HCT116 (cell line): ENCODE results near the gene CNNM4. TPM values are rescaled to one million over a fixed set of nuclear protein-coding genes. Genes with fewer than 3 reads are reported as not detected.

Experiments used
- ATAC-seq: fragments of 200-7000 bp; cut with Tn5 transposase; 2 replicates; pipeline ENCODE4 v1.9.1; 2020; ENCODE audit warnings: mild to moderate bottlenecking, moderate library complexity
- BruUV-seq: library from RNA; stranded (reverse); fragments of 400-500 nt; replicated peaks from 2 replicates; lab custom pipeline; 2021; lab: Mats Ljungman, UMichigan
- CTCF ChIA-PET: fragments of 300-600 bp; sonication (Branson Sonifier 250); formaldehyde crosslinking; loops from one replicate; lab custom pipeline; 2021; ENCODE audit warnings: antibody characterized with exemption; lab: Charles Lee
- POLR2A ChIA-PET: fragments of 300-600, 350-600 bp; sonication (Branson Sonifier 250); formaldehyde crosslinking; loops from one replicate; lab custom pipeline; 2021; ENCODE audit warnings: antibody characterized with exemption; lab: Charles Lee
- RAD21 ChIA-PET, 2 experiments: fragments of 300-600 bp; sonication (Branson Sonifier 250); formaldehyde crosslinking; loops; one replicate each; lab custom pipeline; 2023; ENCODE audit warnings: low total read pairs in 2 of 2; ENCODE audit not compliant: uncharacterized antibody in 2 of 2, unreplicated experiment in 2 of 2, low non-redundant PET in 1 of 2; lab: Charles Lee
- DNase-seq: peaks from one replicate; pipeline ENCODE4 v3.0.0-alpha.2; 2010; ENCODE audit warnings: low read depth, low spot score
- H2AFZ ChIP-seq: fragments of 200-600 bp; shearing (Covaris generic), sonication (generic); 2 replicates; pipeline ENCODE4 v1.6.1; 2017; ENCODE audit warnings: low read depth, mixed run types, mixed read lengths, antibody characterized with exemption, low read length; ENCODE audit not compliant: poor library complexity, severe bottlenecking
- H3K27ac ChIP-seq: 2 replicates; pipeline ENCODE4 v1.5.1; 2012; ENCODE audit warnings: low read depth, low read length
- H3K27me3 ChIP-seq: fragments of 200-600 bp; sonication (generic); 2 replicates; pipeline ENCODE4 v1.6.1; 2016; ENCODE audit warnings: mixed run types, low read length, mixed read lengths; ENCODE audit not compliant: insufficient read depth
- H3K36me3 ChIP-seq, 2 experiments: fragments of 200-500 bp in 1 of 2; fragments of 200-600 bp in 1 of 2; sonication (Bioruptor generic) in 1 of 2; sonication (generic) in 1 of 2; 2 replicates each; pipeline versions ENCODE4 v1.5.1 to v1.6.1; 2014 to 2016; ENCODE audit warnings: low read length in 2 of 2, inconsistent platforms in 1 of 2, mixed read lengths in 1 of 2, mixed run types in 1 of 2; ENCODE audit not compliant: insufficient read depth in 2 of 2, control insufficient read depth in 1 of 2
- H3K4me1 ChIP-seq, 2 experiments: fragments of 200-600 bp in 1 of 2; sonication (generic) in 1 of 2; 2 replicates each; pipeline versions ENCODE4 v1.5.1 to v1.6.1; 2012 to 2017; ENCODE audit warnings: low read length in 2 of 2, inconsistent platforms in 1 of 2, mild to moderate bottlenecking in 1 of 2, mixed read lengths in 1 of 2, mixed run types in 1 of 2, moderate library complexity in 1 of 2; ENCODE audit not compliant: insufficient read depth in 2 of 2, control insufficient read depth in 1 of 2
- H3K4me2 ChIP-seq: fragments of 200-600 bp; sonication (generic); 2 replicates; pipeline ENCODE4 v1.6.1; 2017; ENCODE audit warnings: mixed run types, low read length, mixed read lengths
- H3K4me3 ChIP-seq, 2 experiments: fragments of 200-600 bp in 1 of 2; sonication (generic) in 1 of 2; replicated peaks in 1 of 2; 2 replicates each; pipeline ENCODE4 v1.5.1; 2011 to 2016; ENCODE audit warnings: low read length in 2 of 2, control low read depth in 1 of 2, low read depth in 1 of 2, mild to moderate bottlenecking in 1 of 2, mixed read lengths in 1 of 2, mixed run types in 1 of 2
- H3K79me2 ChIP-seq: fragments of 200-600 bp; sonication (generic); 2 replicates; pipeline ENCODE4 v1.6.1; 2017; ENCODE audit warnings: mild to moderate bottlenecking, mixed run types, low read length, moderate library complexity, mixed read lengths; ENCODE audit not compliant: insufficient read depth
- H3K9ac ChIP-seq: fragments of 200-600 bp; sonication (generic); 2 replicates; pipeline ENCODE4 v1.6.1; 2016; ENCODE audit warnings: low read length, mixed read lengths
- H3K9me2 ChIP-seq: fragments of 200-600 bp; sonication (generic), shearing (Covaris generic); 2 replicates; pipeline ENCODE4 v1.6.1; 2017; ENCODE audit warnings: mixed run types, mild to moderate bottlenecking, moderate library complexity; ENCODE audit not compliant: insufficient read depth
- H3K9me3 ChIP-seq, 2 experiments: fragments of 200-500 bp in 1 of 2; fragments of 200-600 bp in 1 of 2; sonication (Bioruptor generic) in 1 of 2; sonication (generic) in 1 of 2; 2 replicates each; pipeline ENCODE4 v1.6.1; 2014 to 2017; ENCODE audit warnings: low read length in 2 of 2, mixed read lengths in 2 of 2, inconsistent platforms in 1 of 2, low read depth in 1 of 2, mild to moderate bottlenecking in 1 of 2, mixed run types in 1 of 2, moderate library complexity in 1 of 2; ENCODE audit not compliant: control insufficient read depth in 1 of 2, insufficient read depth in 1 of 2
- H4K20me1 ChIP-seq: fragments of 200-600 bp; sonication (generic), shearing (Covaris generic); 2 replicates; pipeline ENCODE4 v1.6.1; 2017; ENCODE audit warnings: mixed run types, mild to moderate bottlenecking, moderate library complexity; ENCODE audit not compliant: insufficient read depth
- ATF3 ChIP-seq: IDR thresholded peaks from 2 replicates; pipeline ENCODE4 v1.6.1; 2012
- CBX3 ChIP-seq: IDR thresholded peaks from 2 replicates; pipeline ENCODE4 v1.6.1; 2012; ENCODE audit warnings: low read depth
- CEBPB ChIP-seq: IDR thresholded peaks from 2 replicates; pipeline ENCODE4 v1.6.1; 2012; ENCODE audit warnings: low read depth
- EGR1 ChIP-seq: IDR thresholded peaks from 2 replicates; pipeline ENCODE4 v1.6.1; 2012; ENCODE audit warnings: low read depth
- ELF1 ChIP-seq: IDR thresholded peaks from 2 replicates; pipeline ENCODE4 v1.6.1; 2012; ENCODE audit warnings: low read depth, borderline replicate concordance
- EZH2 ChIP-seq: fragments of 200-600 bp; sonication (generic); IDR thresholded peaks from 2 replicates; pipeline ENCODE4 v1.6.1; 2017; ENCODE audit warnings: antibody characterized with exemption, mixed run types
- EZH2phosphoT487 ChIP-seq: fragments of 200-600 bp; IDR thresholded peaks from 2 replicates; pipeline ENCODE4 v1.6.1; 2018; ENCODE audit warnings: antibody characterized with exemption, borderline replicate concordance
- FOSL1 ChIP-seq: IDR thresholded peaks from 2 replicates; pipeline ENCODE4 v1.6.1; 2012; ENCODE audit warnings: low read depth
- JUND ChIP-seq: IDR thresholded peaks from 2 replicates; pipeline ENCODE4 v1.6.1; 2012
- MAX ChIP-seq: IDR thresholded peaks from 2 replicates; pipeline ENCODE4 v1.6.1; 2012
- POLR2A ChIP-seq: IDR thresholded peaks from 2 replicates; pipeline ENCODE4 v1.7.0; 2011; ENCODE audit warnings: borderline replicate concordance; ENCODE audit not compliant: insufficient read depth, insufficient read length; ENCODE audit errors: extremely low read depth
- RAD21 ChIP-seq: IDR thresholded peaks from 2 replicates; pipeline ENCODE4 v1.6.1; 2012; ENCODE audit warnings: low read depth, mild to moderate bottlenecking
- SIN3A ChIP-seq: IDR thresholded peaks from 2 replicates; pipeline ENCODE4 v1.6.1; 2012; ENCODE audit warnings: low read depth
- SP1 ChIP-seq: IDR thresholded peaks from 2 replicates; pipeline ENCODE4 v1.6.1; 2012; ENCODE audit warnings: low read depth
- SRF ChIP-seq: IDR thresholded peaks from 2 replicates; pipeline ENCODE4 v1.6.1; 2012; ENCODE audit warnings: low read depth
- TCF7L2 ChIP-seq: IDR thresholded peaks from 2 replicates; pipeline ENCODE4 v1.7.0; 2011; ENCODE audit warnings: borderline replicate concordance, inconsistent platforms; ENCODE audit not compliant: insufficient read depth, insufficient read length; ENCODE audit errors: extremely low read depth
- ZFX ChIP-seq: fragments of 450-650 bp; IDR thresholded peaks from 2 replicates; pipeline ENCODE4 v1.6.1; 2017
- ZNF274 ChIP-seq: fragments of 200-500 bp; sonication (Bioruptor generic); IDR thresholded peaks from 2 replicates; pipeline ENCODE4 v1.6.1; 2014; ENCODE audit warnings: mild to moderate bottlenecking, low read depth, low read length, inconsistent platforms
- intact Hi-C: fragments of 100-400 bp; cut with micrococcal nuclease; formaldehyde crosslinking; loops from 2 replicates; pipeline ENCODE4 v1.10.0; 2022
- total RNA-seq: library from RNA; stranded (reverse); gene quantifications from one replicate; pipeline ENCODE4 v1.2.1, GENCODE V29; 2021; ENCODE audit not compliant: unreplicated experiment

Gene CNNM4
- total RNA-seq, 1 experiment from 2014 or later = 7.9 TPM

GRCh38 chr2:96839293-96839874 lies 78.7 kb downstream of the CNNM4 start:
- H3K4me3 ChIP-seq = no peak overlapping the region
- ATAC-seq = peak; percentile 28; the same call in 1 of the 2 replicates
- H3K9me2 ChIP-seq = no peaks in the 10 kb centered on the region
- DNase-seq = no peak
- intact Hi-C loops = no loop called here
- BruUV-seq = no TSS peak
- no peaks in the 10 kb centered on the region for H3K4me1 ChIP-seq
- ChIA-PET CTCF (no interaction called here), POLR2A (no interaction called here), RAD21 (no interaction called here)
- no peaks in the 10 kb centered on the region for H4K20me1 ChIP-seq
- H3K27ac ChIP-seq = no peak overlapping the region
- H2AFZ ChIP-seq = no peak overlapping the region
- H3K9ac ChIP-seq = no peak overlapping the region
- H3K79me2 ChIP-seq = no peaks in the 10 kb centered on the region
- H3K36me3 ChIP-seq = 0 out of 4 replicates have a peak, but pooled peaks cover 0 to 8% of the 10 kb centered on the region in 2 experiments
- no peak for TF ChIP-seq SIN3A
- TF ChIP-seq ATF3 = no peak
- H3K27me3 ChIP-seq = no peaks in the 10 kb centered on the region
- no peak overlapping the region for H3K4me2 ChIP-seq
- H3K9me3 ChIP-seq = no peaks in the 10 kb centered on the region

GRCh38 chr2:96839875-96840850 lies 79.5 kb downstream of the CNNM4 start:
- Histone ChIP-seq H3K36me3 (0 out of 4 replicates have a peak, but pooled peaks cover 0 to 4% of the 10 kb centered on the region in 2 experiments), H3K9ac (no peak overlapping the region), H3K4me3 (no peak overlapping the region), H3K9me3 (no peaks in the 10 kb centered on the region), H3K4me1 (no peaks in the 10 kb centered on the region), H3K79me2 (no peaks in the 10 kb centered on the region), H4K20me1 (no peaks in the 10 kb centered on the region), H2AFZ (no peak overlapping the region), H3K27ac (no peak overlapping the region), H3K27me3 (no peaks in the 10 kb centered on the region), H3K4me2 (no peak overlapping the region), H3K9me2 (no peaks in the 10 kb centered on the region)
- POLR2A ChIA-PET = no interaction called here
- RAD21 ChIA-PET = no interaction called here
- ATAC-seq (no peak), DNase-seq (no peak)
- no TSS peak for BruUV-seq
- CTCF ChIA-PET = no interaction called here
- intact Hi-C loops = no loop called here
- no peak for TF ChIP-seq SRF
- TF ChIP-seq EGR1 = no peak
- no peak for TF ChIP-seq RAD21
- no peak for TF ChIP-seq SP1
- TF ChIP-seq ATF3 = no peak
- no peak for TF ChIP-seq TCF7L2
- TF ChIP-seq ZFX = no peak
- no peak for TF ChIP-seq JUND
- no peak for TF ChIP-seq SIN3A
- TF ChIP-seq POLR2A = no peak
- no peak for TF ChIP-seq MAX
- no peak for TF ChIP-seq ZNF274
- TF ChIP-seq EZH2phosphoT487 = no peak
- TF ChIP-seq ELF1 = no peak
- no peak for TF ChIP-seq CBX3
- no peak for TF ChIP-seq FOSL1
- no peak for TF ChIP-seq EZH2
- TF ChIP-seq CEBPB = no peak
